Measurements from ENCODE around the gene EIF4E2.

The EIF4E2 gene

GRCh38 chr2:232597362-232598079, 47.0 kb downstream of the EIF4E2 start:
- Histone ChIP-seq H3K4me1 (ENCODE audit: control insufficient read depth, insufficient read depth, low read length) (no peaks in the 10 kb centered on the region), H3K4me3 (ENCODE audit: low read depth, low read length) (no peak overlapping the region), H3K9ac (ENCODE audit: low read depth, low read length) (no peak overlapping the region), H3K27me3 (ENCODE audit: control insufficient read depth, insufficient read depth, low read length) (no peaks in the 10 kb centered on the region), H3K36me3 (ENCODE audit: control insufficient read depth, insufficient read depth, low read length) (no peaks in the 10 kb centered on the region), H3K9me3 (ENCODE audit: control insufficient read depth, insufficient read depth, low read length) (no peaks in the 10 kb centered on the region)

- no peaks in the 10 kb centered on the region for H3K36me3 ChIP-seq (ENCODE audit: control insufficient read depth, insufficient read depth, low read length)
- H3K27me3 ChIP-seq (ENCODE audit: control insufficient read depth, insufficient read depth, low read length), result no peaks in the 10 kb centered on the region
- H3K9ac ChIP-seq (ENCODE audit: low read depth, low read length), result no peak overlapping the region
- no peak overlapping the region for H3K4me3 ChIP-seq (ENCODE audit: low read depth, low read length)
- no peaks in the 10 kb centered on the region for H3K4me1 ChIP-seq (ENCODE audit: control insufficient read depth, insufficient read depth, low read length)
- H3K9me3 ChIP-seq (ENCODE audit: control insufficient read depth, insufficient read depth, low read length), result no peaks in the 10 kb centered on the region
Observed at GRCh38 chr2:232598293-232598692, 47.8 kb downstream of the EIF4E2 start.

- no peak overlapping the region for H3K4me3 ChIP-seq (ENCODE audit: low read depth, low read length)
- no peaks in the 10 kb centered on the region for H3K36me3 ChIP-seq (ENCODE audit: control insufficient read depth, insufficient read depth, low read length)
- no peaks in the 10 kb centered on the region for H3K4me1 ChIP-seq (ENCODE audit: control insufficient read depth, insufficient read depth, low read length)
- H3K9ac ChIP-seq (ENCODE audit: low read depth, low read length), result no peak overlapping the region
- H3K9me3 ChIP-seq (ENCODE audit: control insufficient read depth, insufficient read depth, low read length), result no peaks in the 10 kb centered on the region
- peaks cover 2% of the 10 kb centered on the region for H3K27me3 ChIP-seq (ENCODE audit: control insufficient read depth, insufficient read depth, low read length)
Observed at GRCh38 chr2:232600053-232600773, 49.7 kb downstream of the EIF4E2 start.

GRCh38 chr2:232603283-232603682, 52.8 kb downstream of the EIF4E2 start:
- peaks cover 2% of the 10 kb centered on the region for H3K27me3 ChIP-seq (ENCODE audit: control insufficient read depth, insufficient read depth, low read length)

GRCh38 chr2:232604535-232604934, 54.0 kb downstream of the EIF4E2 start:
- no peak overlapping the region for H3K9ac ChIP-seq (ENCODE audit: low read depth, low read length)
- H3K4me1 ChIP-seq (ENCODE audit: control insufficient read depth, insufficient read depth, low read length), result no peaks in the 10 kb centered on the region
- no peak overlapping the region for H3K4me3 ChIP-seq (ENCODE audit: low read depth, low read length)
- no peaks in the 10 kb centered on the region for H3K36me3 ChIP-seq (ENCODE audit: control insufficient read depth, insufficient read depth, low read length)
- no peaks in the 10 kb centered on the region for H3K9me3 ChIP-seq (ENCODE audit: control insufficient read depth, insufficient read depth, low read length)
- peaks cover 2% of the 10 kb centered on the region for H3K27me3 ChIP-seq (ENCODE audit: control insufficient read depth, insufficient read depth, low read length)

More at GRCh38 chr2:232603283-232603682, 52.8 kb downstream of the EIF4E2 start:
- Histone ChIP-seq H3K9me3 (ENCODE audit: control insufficient read depth, insufficient read depth, low read length) (no peaks in the 10 kb centered on the region), H3K36me3 (ENCODE audit: control insufficient read depth, insufficient read depth, low read length) (no peaks in the 10 kb centered on the region), H3K4me1 (ENCODE audit: control insufficient read depth, insufficient read depth, low read length) (no peaks in the 10 kb centered on the region), H3K4me3 (ENCODE audit: low read depth, low read length) (no peak overlapping the region), H3K9ac (ENCODE audit: low read depth, low read length) (no peak overlapping the region)

- Histone ChIP-seq H3K36me3 (ENCODE audit: control insufficient read depth, insufficient read depth, low read length) (no peaks in the 10 kb centered on the region), H3K9me3 (ENCODE audit: control insufficient read depth, insufficient read depth, low read length) (no peaks in the 10 kb centered on the region), H3K27me3 (ENCODE audit: control insufficient read depth, insufficient read depth, low read length) (peaks cover 2% of the 10 kb centered on the region), H3K4me3 (ENCODE audit: low read depth, low read length) (no peak overlapping the region), H3K9ac (ENCODE audit: low read depth, low read length) (no peak overlapping the region), H3K4me1 (ENCODE audit: control insufficient read depth, insufficient read depth, low read length) (no peaks in the 10 kb centered on the region)
Observed at GRCh38 chr2:232607011-232607410, 56.5 kb downstream of the EIF4E2 start.

- H3K9me3 ChIP-seq (ENCODE audit: control insufficient read depth, insufficient read depth, low read length), result no peaks in the 10 kb centered on the region
- no peak overlapping the region for H3K4me3 ChIP-seq (ENCODE audit: low read depth, low read length)
- no peaks in the 10 kb centered on the region for H3K27me3 ChIP-seq (ENCODE audit: control insufficient read depth, insufficient read depth, low read length)
- no peaks in the 10 kb centered on the region for H3K36me3 ChIP-seq (ENCODE audit: control insufficient read depth, insufficient read depth, low read length)
- H3K4me1 ChIP-seq (ENCODE audit: control insufficient read depth, insufficient read depth, low read length), result no peaks in the 10 kb centered on the region
- no peak overlapping the region for H3K9ac ChIP-seq (ENCODE audit: low read depth, low read length)
Observed at GRCh38 chr2:232609607-232610006, 59.1 kb downstream of the EIF4E2 start.

GRCh38 chr2:232610081-232610480, 59.6 kb downstream of the EIF4E2 start:
- no peaks in the 10 kb centered on the region for H3K4me1 ChIP-seq (ENCODE audit: control insufficient read depth, insufficient read depth, low read length)
- no peak overlapping the region for H3K9ac ChIP-seq (ENCODE audit: low read depth, low read length)
- no peak overlapping the region for H3K4me3 ChIP-seq (ENCODE audit: low read depth, low read length)
- no peaks in the 10 kb centered on the region for H3K27me3 ChIP-seq (ENCODE audit: control insufficient read depth, insufficient read depth, low read length)
- H3K9me3 ChIP-seq (ENCODE audit: control insufficient read depth, insufficient read depth, low read length), result no peaks in the 10 kb centered on the region
- H3K36me3 ChIP-seq (ENCODE audit: control insufficient read depth, insufficient read depth, low read length), result no peaks in the 10 kb centered on the region

GRCh38 chr2:232611061-232611460, 60.6 kb downstream of the EIF4E2 start:
- H3K4me1 ChIP-seq (ENCODE audit: control insufficient read depth, insufficient read depth, low read length), result no peaks in the 10 kb centered on the region
- H3K9me3 ChIP-seq (ENCODE audit: control insufficient read depth, insufficient read depth, low read length), result no peaks in the 10 kb centered on the region
- H3K4me3 ChIP-seq (ENCODE audit: low read depth, low read length), result no peak overlapping the region
- no peak overlapping the region for H3K9ac ChIP-seq (ENCODE audit: low read depth, low read length)
- H3K36me3 ChIP-seq (ENCODE audit: control insufficient read depth, insufficient read depth, low read length), result no peaks in the 10 kb centered on the region
- H3K27me3 ChIP-seq (ENCODE audit: control insufficient read depth, insufficient read depth, low read length), result no peaks in the 10 kb centered on the region

- Histone ChIP-seq H3K4me3 (ENCODE audit: low read depth, low read length) (no peak overlapping the region), H3K36me3 (ENCODE audit: control insufficient read depth, insufficient read depth, low read length) (no peaks in the 10 kb centered on the region), H3K9ac (ENCODE audit: low read depth, low read length) (no peak overlapping the region), H3K4me1 (ENCODE audit: control insufficient read depth, insufficient read depth, low read length) (no peaks in the 10 kb centered on the region), H3K27me3 (ENCODE audit: control insufficient read depth, insufficient read depth, low read length) (no peaks in the 10 kb centered on the region), H3K9me3 (ENCODE audit: control insufficient read depth, insufficient read depth, low read length) (no peaks in the 10 kb centered on the region)
Observed at GRCh38 chr2:232611559-232612218, 61.2 kb downstream of the EIF4E2 start.

- Histone ChIP-seq H3K9ac (ENCODE audit: low read depth, low read length) (no peak overlapping the region), H3K36me3 (ENCODE audit: control insufficient read depth, insufficient read depth, low read length) (no peaks in the 10 kb centered on the region), H3K4me1 (ENCODE audit: control insufficient read depth, insufficient read depth, low read length) (no peaks in the 10 kb centered on the region), H3K4me3 (ENCODE audit: low read depth, low read length) (no peak overlapping the region), H3K9me3 (ENCODE audit: control insufficient read depth, insufficient read depth, low read length) (no peaks in the 10 kb centered on the region), H3K27me3 (ENCODE audit: control insufficient read depth, insufficient read depth, low read length) (no peaks in the 10 kb centered on the region)
Observed at GRCh38 chr2:232613538-232614134, 63.1 kb downstream of the EIF4E2 start.
